SK-N-SH (cell line): ENCODE data around the gene ZNF324B. TPM values are rescaled to one million over a fixed set of nuclear protein-coding genes. Genes with fewer than 3 reads are reported as not detected.

Experiments
- CTCF ChIA-PET: fragments of 300-600, 350-600 bp; formaldehyde crosslinking; extraction: SDS; loops from one replicate; lab custom pipeline; 2021; lab: Yijun Ruan, JAX
- POLR2A ChIA-PET: fragments of 350-600 bp; sonication (Branson Sonifier 250); formaldehyde crosslinking; extraction: SDS; loops from one replicate; lab custom pipeline; 2020; ENCODE audit warnings: antibody characterized with exemption, inconsistent platforms; lab: Yijun Ruan, JAX
- DNase-seq: peaks from one replicate; pipeline ENCODE4 v3.0.0; 2012
- H2AFZ ChIP-seq: fragments of 200-600 bp; sonication (generic); 2 replicates; pipeline ENCODE4 v1.8.1; 2016; ENCODE audit warnings: antibody characterized with exemption, mild to moderate bottlenecking, low read depth
- H3F3A ChIP-seq: fragments of 200-600 bp; sonication (generic); replicated peaks from 2 replicates; pipeline ENCODE3; 2016; ENCODE audit warnings: antibody characterized with exemption, mild to moderate bottlenecking; ENCODE audit not compliant: insufficient read depth
- H3K27ac ChIP-seq, 2 experiments: fragments of 200-500 bp in 1 of 2; fragments of 200-600 bp in 1 of 2; sonication (Bioruptor generic) in 1 of 2; sonication (generic), shearing (Covaris generic) in 1 of 2; 2 replicates each; pipeline versions ENCODE4 v1.5.1 to v1.6.1; 2014 to 2016; ENCODE audit warnings: low read depth in 2 of 2, inconsistent platforms in 1 of 2, low read length in 1 of 2, mild to moderate bottlenecking in 1 of 2, mixed read lengths in 1 of 2
- H3K27me3 ChIP-seq: fragments of 200-600 bp; sonication (generic), shearing (Covaris generic); 2 replicates; pipeline ENCODE4 v1.6.1; 2016; ENCODE audit warnings: mixed run types; ENCODE audit not compliant: insufficient read depth
- H3K36me3 ChIP-seq, 2 experiments: fragments of 200-500 bp in 1 of 2; fragments of 200-600 bp in 1 of 2; sonication (Bioruptor generic) in 1 of 2; sonication (generic) in 1 of 2; replicated peaks in 1 of 2; 2 replicates each; pipeline versions ENCODE3 to v1.5.1; 2014 to 2016; ENCODE audit warnings: low read length in 1 of 2, mild to moderate bottlenecking in 1 of 2; ENCODE audit not compliant: insufficient read depth in 2 of 2, control insufficient read depth in 1 of 2
- H3K4me1 ChIP-seq, 2 experiments: fragments of 200-500 bp in 1 of 2; fragments of 200-600 bp in 1 of 2; sonication (Bioruptor generic) in 1 of 2; sonication (generic), shearing (Covaris generic) in 1 of 2; 2 replicates each; pipeline versions ENCODE4 v1.5.1 to v1.6.1; 2014 to 2016; ENCODE audit warnings: low read depth in 1 of 2, low read length in 1 of 2, mixed run types in 1 of 2; ENCODE audit not compliant: insufficient read depth in 2 of 2, control insufficient read depth in 1 of 2
- H3K4me2 ChIP-seq: fragments of 200-600 bp; sonication (generic), shearing (Covaris generic); 2 replicates; pipeline ENCODE4 v1.6.1; 2017; ENCODE audit warnings: mixed run types
- H3K4me3 ChIP-seq, 2 experiments: fragments of 200-500 bp in 1 of 2; fragments of 200-600 bp in 1 of 2; sonication (Bioruptor generic) in 1 of 2; sonication (generic), shearing (Covaris generic) in 1 of 2; 2 replicates each; pipeline versions ENCODE4 v1.5.1 to v1.8.1; 2014 to 2016; ENCODE audit warnings: low read depth in 2 of 2, inconsistent platforms in 1 of 2, low read length in 1 of 2, mild to moderate bottlenecking in 1 of 2, mixed read lengths in 1 of 2, moderate library complexity in 1 of 2
- H3K79me2 ChIP-seq: fragments of 200-600 bp; sonication (generic); 2 replicates; pipeline ENCODE4 v1.8.1; 2017; ENCODE audit warnings: mild to moderate bottlenecking; ENCODE audit not compliant: insufficient read depth
- H3K9ac ChIP-seq: fragments of 200-600 bp; sonication (generic); 2 replicates; pipeline ENCODE4 v1.6.1; 2017; ENCODE audit warnings: mixed run types
- H3K9me2 ChIP-seq: fragments of 200-600 bp; sonication (generic); 2 replicates; pipeline ENCODE4 v1.6.1; 2017; ENCODE audit warnings: mixed run types
- H3K9me3 ChIP-seq: fragments of 200-600 bp; sonication (generic); 2 replicates; pipeline ENCODE4 v1.6.1; 2017; ENCODE audit warnings: mixed run types, mild to moderate bottlenecking, moderate library complexity
- H4K20me1 ChIP-seq: fragments of 200-600 bp; sonication (generic); 2 replicates; pipeline ENCODE4 v1.6.1; 2017; ENCODE audit warnings: mild to moderate bottlenecking, mixed run types; ENCODE audit not compliant: insufficient read depth
- CHD2 ChIP-seq: fragments of 150-350 bp; IDR thresholded peaks from 2 replicates; pipeline ENCODE4 v1.6.1; 2018; ENCODE audit warnings: low read length; ENCODE audit not compliant: partially characterized antibody
- ELF1 ChIP-seq: IDR thresholded peaks from 2 replicates; pipeline ENCODE4 v1.4.0; 2012
- EP300 ChIP-seq, 2 experiments: IDR thresholded peaks; 2 replicates each; pipeline versions ENCODE4 v1.4.0 to v1.6.1; 2012; ENCODE audit warnings: borderline replicate concordance in 1 of 2, low read depth in 1 of 2, low read length in 1 of 2
- EZH2phosphoT487 ChIP-seq: fragments of 200-600 bp; sonication (generic); IDR thresholded peaks from 2 replicates; pipeline ENCODE4 v1.6.1; 2017; ENCODE audit warnings: low read depth, mixed run types, mild to moderate bottlenecking, antibody characterized with exemption, moderate library complexity, borderline replicate concordance
- FOSL2 ChIP-seq: IDR thresholded peaks from 2 replicates; pipeline ENCODE4 v1.4.0; 2012; ENCODE audit warnings: low read depth, mild to moderate bottlenecking, moderate library complexity, borderline replicate concordance
- FOXJ3 ChIP-seq: sonication (generic); formaldehyde crosslinking; IDR thresholded peaks from 2 replicates; pipeline ENCODE4 v1.5.1; 2020; ENCODE audit warnings: mild to moderate bottlenecking, missing genetic modification reagents
- FOXM1 ChIP-seq: IDR thresholded peaks from 2 replicates; pipeline ENCODE4 v1.4.0; 2012; ENCODE audit warnings: low read depth, mild to moderate bottlenecking
- GABPA ChIP-seq: IDR thresholded peaks from 2 replicates; pipeline ENCODE4 v1.4.0; 2012; ENCODE audit warnings: low read depth, mild to moderate bottlenecking
- GATA2 ChIP-seq: sonication (generic); formaldehyde crosslinking; IDR thresholded peaks from 2 replicates; pipeline ENCODE4 v1.5.0; 2020; ENCODE audit warnings: mild to moderate bottlenecking, missing genetic modification reagents
- MAX ChIP-seq: IDR thresholded peaks from 2 replicates; pipeline ENCODE4 v1.4.0; 2012; ENCODE audit warnings: low read depth
- MXI1 ChIP-seq: IDR thresholded peaks from 2 replicates; pipeline ENCODE4 v1.6.1; 2012; ENCODE audit warnings: mild to moderate bottlenecking, low read depth, low read length, improper control_type of control experiment
- NFIC ChIP-seq: IDR thresholded peaks from 2 replicates; pipeline ENCODE4 v1.4.0; 2012; ENCODE audit warnings: borderline replicate concordance
- NRF1 ChIP-seq: IDR thresholded peaks from 2 replicates; pipeline ENCODE4 v1.6.1; 2012; ENCODE audit warnings: low read depth, mild to moderate bottlenecking, low read length
- POLR2AphosphoS5 ChIP-seq: IDR thresholded peaks from 2 replicates; pipeline ENCODE4 v1.6.1; 2012; ENCODE audit warnings: low read depth, low read length
- RFX5 ChIP-seq: IDR thresholded peaks from 2 replicates; pipeline ENCODE4 v1.6.1; 2012; ENCODE audit warnings: mild to moderate bottlenecking, improper control_type of control experiment, low read length
- SIN3A ChIP-seq: IDR thresholded peaks from 2 replicates; pipeline ENCODE4 v1.6.1; 2012; ENCODE audit warnings: low read depth, mild to moderate bottlenecking, low read length, moderate library complexity, borderline replicate concordance
- TCF12 ChIP-seq: IDR thresholded peaks from 2 replicates; pipeline ENCODE4 v1.4.0; 2012
- TEAD4 ChIP-seq: IDR thresholded peaks from 2 replicates; pipeline ENCODE4 v1.4.0; 2012; ENCODE audit warnings: mild to moderate bottlenecking, borderline replicate concordance; ENCODE audit not compliant: insufficient read depth
- USF2 ChIP-seq: fragments of 150-350 bp; IDR thresholded peaks from 2 replicates; pipeline ENCODE4 v1.6.1; 2017; ENCODE audit warnings: antibody characterized with exemption, low read length, low read depth, borderline replicate concordance
- YY1 ChIP-seq: IDR thresholded peaks from 2 replicates; pipeline ENCODE4 v1.4.0; 2012; ENCODE audit warnings: low read depth, mild to moderate bottlenecking
- ZBTB33 ChIP-seq: IDR thresholded peaks from 2 replicates; pipeline ENCODE4 v1.4.0; 2012; ENCODE audit warnings: low read depth, borderline replicate concordance
- WGBS: methylation state at CpG from one replicate; pipeline ENCODE4 v1.1.6; 2017; ENCODE audit warnings: low lambda C conversion rate; 5-methylcytosine and 5-hydroxymethylcytosine counted together
- polyA plus RNA-seq, 3 experiments: library from polyadenylated mRNA; depleted of rRNA; stranded (reverse); fragments of >200 nt; gene quantifications; 2 replicates each; pipeline ENCODE4 v1.2.3, GENCODE V29; 2012

Gene ZNF324B
- polyA plus RNA-seq, 1 of the 3 experiments (the other 2 are of a cell fraction), result 2.9 TPM

GRCh38 chr19:58498316-58499020, 47.0 kb downstream of the ZNF324B start:
- CTCF ChIA-PET, result interaction anchor here (3.5 to 3.6 kb wide), 2 partner anchors 16 to 21 kb away, joined by 23 to 27 read pairs; partner anchors contain the start of gene ZBTB45
- H3K4me1 ChIP-seq, result peaks cover 0 to 24% of the 10 kb centered on the region in 2 experiments; a peak in 1 of 4 replicates
- peak overlapping the region; percentile 39; the same call in 1 of the 2 replicates for H3K9ac ChIP-seq
- H3K4me3 ChIP-seq, result peak overlapping the region; percentile 58 to 77
- no peaks in the 10 kb centered on the region for H3K36me3 ChIP-seq
- H2AFZ ChIP-seq, result peak overlapping the region; percentile 71
- TF ChIP-seq NRF1 (0 out of 2 replicates have a peak, but pooled peaks have one; percentile 1), GABPA (no peak), MXI1 (no peak)
- H3K79me2 ChIP-seq, result no peaks in the 10 kb centered on the region; the same call in 1 of the 2 replicates
- H3K9me3 ChIP-seq, result no peaks in the 10 kb centered on the region
- POLR2A ChIA-PET, result interaction anchor here (1.0 to 1.2 kb wide), 2 partner anchors 20 to 23 kb away, joined by 3 to 4 read pairs; partner anchors contain the start of gene ZNF446
- H3K9me2 ChIP-seq, result no peaks in the 10 kb centered on the region
- H4K20me1 ChIP-seq, result no peaks in the 10 kb centered on the region
- H3F3A ChIP-seq, result peaks cover 3% of the 10 kb centered on the region
- H3K27me3 ChIP-seq, result no peaks in the 10 kb centered on the region
- H3K4me2 ChIP-seq, result peak overlapping the region; percentile 84
- DNase-seq, result no peak
- 41% methylated on average over 21 of the region's 22 CpGs for WGBS
- H3K27ac ChIP-seq, result peak overlapping the region in 1 of 2 experiments; percentile 34; a peak in 1 of 4 replicates

- Histone ChIP-seq H4K20me1 (no peaks in the 10 kb centered on the region), H2AFZ (peak overlapping the region; percentile 94), H3K9me2 (no peaks in the 10 kb centered on the region), H3K36me3 (no peaks in the 10 kb centered on the region), H3K27ac (peak overlapping the region; percentile 70 to 74), H3K4me1 (peaks cover 0 to 24% of the 10 kb centered on the region in 2 experiments; a peak in 1 of 4 replicates), H3K4me3 (peak overlapping the region; percentile 58 to 77), H3K9ac (peak overlapping the region; percentile 70), H3K79me2 (no peaks in the 10 kb centered on the region; the same call in 1 of the 2 replicates), H3K9me3 (no peaks in the 10 kb centered on the region), H3F3A (peaks cover 3% of the 10 kb centered on the region), H3K27me3 (no peaks in the 10 kb centered on the region), H3K4me2 (peak overlapping the region; percentile 85)
- ChIA-PET CTCF (interaction anchor here (3.5 to 3.6 kb wide), 2 partner anchors 15 to 20 kb away, joined by 23 to 27 read pairs; partner anchors contain the start of gene ZBTB45), POLR2A (interaction anchor here (1.0 to 1.2 kb wide), 2 partner anchors 20 to 24 kb away, joined by 3 to 4 read pairs; partner anchors contain the start of gene ZNF446)
- 2% methylated on average over 39 of the region's 60 CpGs for WGBS
- peak; percentile 99 for DNase-seq
- TF ChIP-seq FOXJ3 (CRISPR knock-in tag) (peak; percentile 84), NFIC (peak; percentile 72), CHD2 (peak; percentile 88), POLR2AphosphoS5 (peak; percentile 79), YY1 (peak; percentile 53; the same call in 1 of the 2 replicates), ZBTB33 (no peak), RFX5 (no peak), ELF1 (peak; percentile 94), TCF12 (no peak), FOSL2 (no peak), GATA2 (CRISPR knock-in tag) (no peak), EP300 (IDR thresholded peaks at IDR 0.05; ENCODE audit: borderline replicate concordance in 1 of 2, low read depth in 1 of 2, low read length in 1 of 2) (no peak), GABPA (peak; percentile 98), TEAD4 (no peak), USF2 (no peak), FOXM1 (no peak), EZH2phosphoT487 (no peak), MAX (peak; percentile 92), MXI1 (peak; percentile 70; the same call in 1 of the 2 replicates), SIN3A (peak; percentile 79; the same call in 1 of the 2 replicates)
These were observed 47.9 kb downstream of the ZNF324B start for GRCh38 chr19:58499021-58499927.
